B cell (primary cell): ENCODE measurements around the gene ACTC1. TPM values are rescaled to one million over a fixed set of nuclear protein-coding genes. Genes with fewer than 3 reads are reported as not detected.

Source experiments
- ATAC-seq: fragments of 200-7000 bp; cut with Tn5 transposase; one replicate; pipeline ENCODE4 v1.10.0; 2021; ENCODE audit warnings: low read depth, mild to moderate bottlenecking, moderate number of reproducible peaks, moderate library complexity
- CTCF ChIA-PET: fragments of 350-600 bp; sonication (Branson Sonifier 250); formaldehyde crosslinking; loops from one replicate; lab custom pipeline; 2021; ENCODE audit warnings: antibody characterized with exemption, inconsistent platforms; lab: Charles Lee
- POLR2A ChIA-PET: fragments of 350-600 bp; sonication (Branson Sonifier 250); formaldehyde crosslinking; loops from one replicate; lab custom pipeline; 2021; ENCODE audit warnings: antibody characterized with exemption; lab: Charles Lee
- DNase-seq: peaks from one replicate; pipeline ENCODE4 v3.0.0; 2013
- H2AFZ ChIP-seq: 2 replicates; pipeline ENCODE4 v1.6.1; 2012; ENCODE audit warnings: mild to moderate bottlenecking, low read depth, low read length; ENCODE audit not compliant: insufficient read depth, poor library complexity, severe bottlenecking
- H3K27ac ChIP-seq, 2 donors: 1 replicate in 1 of 2; 2 replicates in 1 of 2; pipeline ENCODE4 v1.5.1; 2012 to 2013; ENCODE audit warnings: low read length in 2 of 2, mild to moderate bottlenecking in 2 of 2, moderate library complexity in 1 of 2
- H3K27me3 ChIP-seq, 4 experiments: fragments of 200-600 bp in 1 of 4; sonication (generic) in 1 of 4; replicated peaks in 1 of 4; 1 replicate in 2 of 4; 2 replicates in 2 of 4; pipeline versions ENCODE4 v1.6.1 to v1.7.0; 2013 to 2016; ENCODE audit warnings: low read length in 3 of 4, mild to moderate bottlenecking in 2 of 4, mixed read lengths in 1 of 4, moderate library complexity in 1 of 4; ENCODE audit not compliant: insufficient read depth in 4 of 4, control insufficient read depth in 3 of 4; ENCODE audit errors: control extremely low read depth in 1 of 4
- H3K36me3 ChIP-seq, 2 experiments: replicated peaks in 1 of 2; 1 replicate in 1 of 2; 2 replicates in 1 of 2; pipeline versions ENCODE4 v1.6.1 to v1.7.1; 2013; ENCODE audit warnings: low read length in 1 of 2; ENCODE audit not compliant: insufficient read depth in 2 of 2, control insufficient read depth in 1 of 2; ENCODE audit errors: control extremely low read depth in 1 of 2, extremely low read depth in 1 of 2
- H3K4me1 ChIP-seq, 2 donors: fragments of 200-600 bp in 1 of 2; sonication (generic) in 1 of 2; 1 replicate in 1 of 2; 2 replicates in 1 of 2; pipeline versions ENCODE4 v1.5.1 to v1.6.1; 2013 to 2017; ENCODE audit warnings: low read length in 2 of 2; ENCODE audit not compliant: control insufficient read depth in 2 of 2, insufficient read depth in 2 of 2
- H3K4me2 ChIP-seq: replicated peaks from 2 replicates; pipeline ENCODE3; 2012; ENCODE audit warnings: mild to moderate bottlenecking, low read depth, low read length; ENCODE audit not compliant: poor library complexity, severe bottlenecking
- H3K4me3 ChIP-seq, 5 experiments: fragments of 200-600 bp in 1 of 5; sonication (generic) in 1 of 5; 1 replicate in 3 of 5; 2 replicates in 2 of 5; pipeline versions ENCODE4 v1.5.1 to v1.7.0; 2011 to 2016; ENCODE audit warnings: low read length in 4 of 5, mild to moderate bottlenecking in 4 of 5, low read depth in 2 of 5, control low read depth in 1 of 5, moderate library complexity in 1 of 5; ENCODE audit not compliant: insufficient read depth in 1 of 5; ENCODE audit errors: control extremely low read depth in 1 of 5, extremely low read depth in 1 of 5
- H3K79me2 ChIP-seq: fragments of 200-600 bp; sonication (generic); one replicate; pipeline ENCODE4 v1.6.0; 2016; ENCODE audit warnings: low read length; ENCODE audit not compliant: control insufficient read depth, insufficient read depth
- H3K9ac ChIP-seq: fragments of 200-600 bp; sonication (generic); 2 replicates; pipeline ENCODE4 v1.6.1; 2017; ENCODE audit warnings: mild to moderate bottlenecking, low read length, moderate library complexity
- H3K9me3 ChIP-seq, 3 donors: one replicate each; pipeline versions ENCODE4 v1.6.1 to v1.7.1; 2013; ENCODE audit warnings: low read length in 2 of 3; ENCODE audit not compliant: control insufficient read depth in 2 of 3, insufficient read depth in 1 of 3; ENCODE audit errors: control extremely low read depth in 1 of 3
- H4K20me1 ChIP-seq: 2 replicates; pipeline ENCODE4 v1.6.0; 2012; ENCODE audit warnings: mild to moderate bottlenecking, low read length; ENCODE audit not compliant: insufficient read depth, control insufficient read depth, poor library complexity, severe bottlenecking
- H3K27ac Mint-ChIP-seq: one replicate; pipeline ENCODE4 v1.8.0; 2021; ENCODE audit warnings: mixed read lengths
- H3K27me3 Mint-ChIP-seq: one replicate; pipeline ENCODE4 v1.8.0; 2021; ENCODE audit warnings: mixed read lengths
- H3K4me1 Mint-ChIP-seq: one replicate; pipeline ENCODE4 v1.8.0; 2021; ENCODE audit warnings: mixed read lengths
- H3K4me3 Mint-ChIP-seq: one replicate; pipeline ENCODE4 v1.8.0; 2021; ENCODE audit warnings: mixed read lengths
- H3K9me3 Mint-ChIP-seq: one replicate; pipeline ENCODE4 v1.8.0; 2022; ENCODE audit warnings: mixed read lengths; ENCODE audit not compliant: insufficient read depth
- CTCF ChIP-seq: fragments of 200-600 bp; IDR thresholded peaks from one replicate; pipeline ENCODE4 v1.8.0; 2022; ENCODE audit warnings: antibody characterized with exemption, mild to moderate bottlenecking
- EZH2 ChIP-seq: IDR thresholded peaks from 2 replicates; pipeline ENCODE4 v1.6.1; 2012; ENCODE audit warnings: borderline replicate concordance, low read depth, mild to moderate bottlenecking, moderate library complexity, low read length; ENCODE audit not compliant: insufficient read depth, poor library complexity, severe bottlenecking
- WGBS: methylation state at CpG from one replicate; pipeline ENCODE4 v1.1.5; 2013; ENCODE audit warnings: missing lambda C conversion rate; ENCODE audit not compliant: insufficient coverage; 5-methylcytosine and 5-hydroxymethylcytosine counted together
- intact Hi-C: fragments of 100-400 bp; cut with micrococcal nuclease; formaldehyde crosslinking; loops from one replicate; pipeline ENCODE4 v1.10.0; 2022
- polyA plus RNA-seq: library from polyadenylated mRNA; depleted of rRNA; stranded (reverse); fragments of >200 nt; gene quantifications from 2 replicates; pipeline ENCODE4 v1.2.3, GENCODE V29; 2012
- total RNA-seq, 2 donors: library from RNA; stranded (reverse); fragments of 120-200 nt in 1 of 2; gene quantifications; 1 replicate in 1 of 2; 2 replicates in 1 of 2; pipeline versions ENCODE4 v1.2.3 to v1.2.4, GENCODE V29; 2013 to 2022

ACTC1 gene
- total and polyA plus RNA-seq, 2 donors (not counting 1 experiment from before 2014, with no cell fraction given) = not detected

- H3K4me2 ChIP-seq = no peak overlapping the region
- H3K4me3 ChIP-seq = no peak overlapping the region
- H3K4me3 Mint-ChIP-seq = no peak overlapping the region
- no peak overlapping the region for H2AFZ ChIP-seq
- H3K4me1 ChIP-seq = no peaks in the 10 kb centered on the region
- no peak overlapping the region for H3K27ac ChIP-seq
- H3K27me3 ChIP-seq = peaks cover 0 to 8% (median under 1%) of the 10 kb centered on the region in 4 experiments
- DNase-seq = no peak
- no peaks in the 10 kb centered on the region for H3K4me1 Mint-ChIP-seq
- H3K9me3 Mint-ChIP-seq = no peaks in the 10 kb centered on the region
- ChIA-PET CTCF (no interaction called here), POLR2A (no interaction called here)
- H3K27ac Mint-ChIP-seq = no peak overlapping the region
- no peak for ATAC-seq
- no peaks in the 10 kb centered on the region for H3K79me2 ChIP-seq
- no peaks in the 10 kb centered on the region for H3K9me3 ChIP-seq
- no CpG with 5 or more reads among the region's 5 CpGs for WGBS
- no peaks in the 10 kb centered on the region for H4K20me1 ChIP-seq
- intact Hi-C loops = no loop called here
- no peak overlapping the region for H3K9ac ChIP-seq
- H3K27me3 Mint-ChIP-seq = peaks cover 27% of the 10 kb centered on the region
- no peaks in the 10 kb centered on the region for H3K36me3 ChIP-seq
- TF ChIP-seq EZH2 (no peak), CTCF (no peak)
These were observed 33.0 kb upstream of the ACTC1 start for GRCh38 chr15:34828145-34828911.

- CTCF ChIA-PET = no interaction called here
- H3K27me3 ChIP-seq = peaks cover 0 to 6% (median 4%) of the 10 kb centered on the region in 4 experiments
- H3K9ac ChIP-seq = no peak overlapping the region
- no peaks in the 10 kb centered on the region for H3K9me3 ChIP-seq
- H3K27ac Mint-ChIP-seq = no peak overlapping the region
- H3K4me3 ChIP-seq = no peak overlapping the region
- H4K20me1 ChIP-seq = no peaks in the 10 kb centered on the region
- H3K9me3 Mint-ChIP-seq = no peaks in the 10 kb centered on the region
- POLR2A ChIA-PET = no interaction called here
- DNase-seq (no peak), ATAC-seq (no peak)
- no peaks in the 10 kb centered on the region for H3K79me2 ChIP-seq
- H3K4me1 ChIP-seq = no peaks in the 10 kb centered on the region
- H3K4me1 Mint-ChIP-seq = no peaks in the 10 kb centered on the region
- no peak overlapping the region for H3K4me3 Mint-ChIP-seq
- H3K27ac ChIP-seq = no peak overlapping the region
- 65% methylated on average over 3 of the region's 3 CpGs for WGBS
- no peak overlapping the region for H2AFZ ChIP-seq
- no peak for TF ChIP-seq CTCF
- TF ChIP-seq EZH2 = no peak
- no peak overlapping the region for H3K4me2 ChIP-seq
- no peaks in the 10 kb centered on the region for H3K36me3 ChIP-seq
- intact Hi-C loops = no loop called here
- peaks cover 39% of the 10 kb centered on the region for H3K27me3 Mint-ChIP-seq
These were observed 26.5 kb upstream of the ACTC1 start for GRCh38 chr15:34821831-34822230.
